H9 (cell line): ENCODE data around the gene PODXL2. TPM values are rescaled to one million over a fixed set of nuclear protein-coding genes. Genes with fewer than 3 reads are reported as not detected.

Source experiments
- DNase-seq: peaks from one replicate; pipeline ENCODE4 v3.0.0-alpha.2; 2017
- H2AFZ ChIP-seq: one replicate; pipeline ENCODE4 v1.6.1; 2013; ENCODE audit warnings: mild to moderate bottlenecking, low read length, control low read depth, moderate library complexity
- H2AK5ac ChIP-seq: 2 replicates; pipeline ENCODE4 v1.6.1; 2013; ENCODE audit warnings: low read length, control low read depth, mixed read lengths; ENCODE audit not compliant: insufficient read length
- H2BK120ac ChIP-seq: one replicate; pipeline ENCODE4 v1.6.1; 2013; ENCODE audit warnings: low read depth, mild to moderate bottlenecking, low read length, control low read depth, inconsistent platforms; ENCODE audit not compliant: poor library complexity, severe bottlenecking
- H2BK12ac ChIP-seq: 2 replicates; pipeline ENCODE4 v1.6.1; 2013; ENCODE audit warnings: low read length, control low read depth, mixed read lengths, low read depth; ENCODE audit not compliant: insufficient read length
- H2BK15ac ChIP-seq: 2 replicates; pipeline ENCODE4 v1.6.1; 2013; ENCODE audit warnings: low read depth, low read length, control low read depth
- H2BK20ac ChIP-seq: one replicate; pipeline ENCODE4 v1.6.1; 2013; ENCODE audit warnings: low read depth, mild to moderate bottlenecking, low read length, control low read depth, inconsistent platforms; ENCODE audit not compliant: poor library complexity, severe bottlenecking
- H2BK5ac ChIP-seq: 2 replicates; pipeline ENCODE4 v1.6.1; 2013; ENCODE audit warnings: low read length, control low read depth, mixed read lengths; ENCODE audit not compliant: insufficient read length
- H3K14ac ChIP-seq: 2 replicates; pipeline ENCODE4 v1.6.1; 2013; ENCODE audit warnings: low read length, control low read depth; ENCODE audit not compliant: insufficient read depth
- H3K18ac ChIP-seq: 2 replicates; pipeline ENCODE4 v1.6.1; 2013; ENCODE audit warnings: low read depth, mild to moderate bottlenecking, mixed read lengths, low read length, control low read depth; ENCODE audit not compliant: insufficient read length
- H3K23ac ChIP-seq: 2 replicates; pipeline ENCODE4 v1.6.1; 2013; ENCODE audit warnings: low read length, control low read depth, mixed read lengths, low read depth; ENCODE audit not compliant: insufficient read length
- H3K23me2 ChIP-seq: 2 replicates; pipeline ENCODE4 v1.6.1; 2013; ENCODE audit warnings: low read depth, mild to moderate bottlenecking, mixed read lengths, low read length, control low read depth; ENCODE audit not compliant: insufficient read length, poor library complexity, severe bottlenecking
- H3K27ac ChIP-seq: 2 replicates; pipeline ENCODE4 v1.5.1; 2013; ENCODE audit warnings: low read length, control low read depth, mixed read lengths, low read depth; ENCODE audit not compliant: insufficient read length
- H3K27me3 ChIP-seq: 2 replicates; pipeline ENCODE4 v1.6.1; 2013; ENCODE audit warnings: low read length, control low read depth, inconsistent platforms; ENCODE audit not compliant: insufficient read depth
- H3K4ac ChIP-seq: 2 replicates; pipeline ENCODE4 v1.6.1; 2013; ENCODE audit warnings: low read depth, mild to moderate bottlenecking, control low read depth, inconsistent platforms, low read length, moderate library complexity
- H3K4me1 ChIP-seq: 2 replicates; pipeline ENCODE4 v1.6.1; 2013; ENCODE audit warnings: low read length, control low read depth, inconsistent platforms; ENCODE audit not compliant: insufficient read depth
- H3K4me2 ChIP-seq: 2 replicates; pipeline ENCODE4 v1.6.1; 2013; ENCODE audit warnings: low read length, control low read depth, mixed read lengths; ENCODE audit not compliant: insufficient read length, insufficient read depth
- H3K56ac ChIP-seq: 2 replicates; pipeline ENCODE4 v1.6.1; 2013; ENCODE audit warnings: low read depth, mild to moderate bottlenecking, mixed read lengths, low read length, control low read depth; ENCODE audit not compliant: insufficient read length
- H3K79me1 ChIP-seq: 2 replicates; pipeline ENCODE4 v1.6.1; 2013; ENCODE audit warnings: low read depth, mild to moderate bottlenecking, moderate library complexity, low read length, control low read depth, inconsistent platforms; ENCODE audit not compliant: insufficient read depth, poor library complexity, severe bottlenecking
- H3K79me2 ChIP-seq: 2 replicates; pipeline ENCODE4 v1.6.1; 2013; ENCODE audit warnings: low read length, control low read depth, inconsistent platforms; ENCODE audit not compliant: insufficient read depth
- H3K9ac ChIP-seq: 2 replicates; pipeline ENCODE4 v1.6.1; 2013; ENCODE audit warnings: low read length, control low read depth, mixed read lengths; ENCODE audit not compliant: insufficient read length; ENCODE audit errors: extremely low read depth
- H3K9me3 ChIP-seq: one replicate; pipeline ENCODE4 v1.6.1; 2013; ENCODE audit warnings: low read depth, low read length, inconsistent platforms; ENCODE audit not compliant: control insufficient read depth
- H3T11ph ChIP-seq: one replicate; pipeline ENCODE4 v1.6.1; 2013; ENCODE audit warnings: mild to moderate bottlenecking, low read length, control low read depth, inconsistent platforms
- H4K20me1 ChIP-seq: one replicate; pipeline ENCODE4 v1.6.1; 2013; ENCODE audit not compliant: control insufficient read depth, insufficient read length, insufficient read depth
- H4K5ac ChIP-seq: 2 replicates; pipeline ENCODE4 v1.6.1; 2013; ENCODE audit warnings: low read depth, mild to moderate bottlenecking, mixed read lengths, low read length, control low read depth; ENCODE audit not compliant: insufficient read length
- H4K8ac ChIP-seq: replicated peaks from 2 replicates; pipeline ENCODE4 v1.6.1; 2013; ENCODE audit warnings: low read length, control low read depth, mixed read lengths, low read depth; ENCODE audit not compliant: insufficient read length
- H4K91ac ChIP-seq: 2 replicates; pipeline ENCODE4 v1.6.1; 2013; ENCODE audit warnings: low read depth, mild to moderate bottlenecking, moderate library complexity, mixed read lengths, low read length, control low read depth; ENCODE audit not compliant: insufficient read length
- H3K27ac Mint-ChIP-seq, 3 experiments: 2 replicates in 2 of 3; 3 replicates in 1 of 3; pipeline ENCODE4 v1.8.0; 2020 to 2021; ENCODE audit warnings: mixed read lengths in 3 of 3, mild to moderate bottlenecking in 1 of 3, moderate library complexity in 1 of 3
- H3K27me3 Mint-ChIP-seq: 2 replicates; pipeline ENCODE4 v1.8.0; 2021; ENCODE audit warnings: low read depth, mild to moderate bottlenecking, moderate library complexity, mixed read lengths
- H3K36me3 Mint-ChIP-seq, 3 experiments: 2 replicates in 2 of 3; 3 replicates in 1 of 3; pipeline ENCODE4 v1.8.0; 2020 to 2021; ENCODE audit warnings: low read depth in 3 of 3, mixed read lengths in 3 of 3; ENCODE audit not compliant: insufficient read depth in 1 of 3
- H3K4me1 Mint-ChIP-seq, 2 experiments: 2 replicates each; pipeline ENCODE4 v1.8.0; 2020; ENCODE audit warnings: mixed read lengths in 2 of 2
- H3K4me3 Mint-ChIP-seq, 2 experiments: 2 replicates in 1 of 2; 3 replicates in 1 of 2; pipeline ENCODE4 v1.8.0; 2020 to 2021; ENCODE audit warnings: mild to moderate bottlenecking in 2 of 2, mixed read lengths in 2 of 2, moderate library complexity in 1 of 2
- H3K9me3 Mint-ChIP-seq, 2 experiments: 2 replicates in 1 of 2; 3 replicates in 1 of 2; pipeline ENCODE4 v1.8.0; 2020; ENCODE audit warnings: mild to moderate bottlenecking in 2 of 2, mixed read lengths in 2 of 2, moderate library complexity in 1 of 2
- WGBS: extraction: QIAGEN DNeasy Blood & Tissue Kit; methylation state at CpG from one replicate; pipeline ENCODE4 v1.1.7; 2013; ENCODE audit warnings: missing lambda C conversion rate, low lambda C conversion rate, mixed read lengths; ENCODE audit not compliant: insufficient read length; ENCODE audit errors: extremely low coverage; 5-methylcytosine and 5-hydroxymethylcytosine counted together
- total RNA-seq: library from RNA; stranded (reverse); gene quantifications from 2 replicates; pipeline ENCODE4 v1.2.1, GENCODE V29; 2021
- TF ChIP-seq, protein P1 (sequence below): fragments of 200-600 bp; sonication (generic); conservative IDR thresholded peaks from 3 replicates; pipeline ENCODE4 v1.8.0; 2021; ENCODE audit warnings: antibody characterized with exemption, mild to moderate bottlenecking

Gene PODXL2
- total RNA-seq, 1 experiment from 2014 or later = 24.6 TPM

- Mint-ChIP-seq H3K36me3 (peaks cover 6 to 11% (median 6%) of the 10 kb centered on the region in 3 experiments; a peak in 4 of 7 replicates), H3K27ac (no peak overlapping the region), H3K4me1 (peaks cover 11 to 13% of the 10 kb centered on the region in 2 experiments), H3K27me3 (no peaks in the 10 kb centered on the region), H3K9me3 (no peaks in the 10 kb centered on the region), H3K4me3 (no peak overlapping the region)
- H4K5ac ChIP-seq = no peak overlapping the region
- H3K9ac ChIP-seq = peak overlapping the region; percentile 14
- no peak overlapping the region for H3K56ac ChIP-seq
- H3K23me2 ChIP-seq = no peaks in the 10 kb centered on the region
- H2BK5ac ChIP-seq = no peak overlapping the region
- no peak overlapping the region for H2AFZ ChIP-seq
- H3K79me1 ChIP-seq = no peaks in the 10 kb centered on the region
- no peaks in the 10 kb centered on the region for H3K79me2 ChIP-seq
- TF ChIP-seq, protein P1, sequence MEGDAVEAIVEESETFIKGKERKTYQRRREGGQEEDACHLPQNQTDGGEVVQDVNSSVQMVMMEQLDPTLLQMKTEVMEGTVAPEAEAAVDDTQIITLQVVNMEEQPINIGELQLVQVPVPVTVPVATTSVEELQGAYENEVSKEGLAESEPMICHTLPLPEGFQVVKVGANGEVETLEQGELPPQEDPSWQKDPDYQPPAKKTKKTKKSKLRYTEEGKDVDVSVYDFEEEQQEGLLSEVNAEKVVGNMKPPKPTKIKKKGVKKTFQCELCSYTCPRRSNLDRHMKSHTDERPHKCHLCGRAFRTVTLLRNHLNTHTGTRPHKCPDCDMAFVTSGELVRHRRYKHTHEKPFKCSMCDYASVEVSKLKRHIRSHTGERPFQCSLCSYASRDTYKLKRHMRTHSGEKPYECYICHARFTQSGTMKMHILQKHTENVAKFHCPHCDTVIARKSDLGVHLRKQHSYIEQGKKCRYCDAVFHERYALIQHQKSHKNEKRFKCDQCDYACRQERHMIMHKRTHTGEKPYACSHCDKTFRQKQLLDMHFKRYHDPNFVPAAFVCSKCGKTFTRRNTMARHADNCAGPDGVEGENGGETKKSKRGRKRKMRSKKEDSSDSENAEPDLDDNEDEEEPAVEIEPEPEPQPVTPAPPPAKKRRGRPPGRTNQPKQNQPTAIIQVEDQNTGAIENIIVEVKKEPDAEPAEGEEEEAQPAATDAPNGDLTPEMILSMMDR = no peak
- H4K91ac ChIP-seq = no peak overlapping the region
- no peak overlapping the region for H3K4me2 ChIP-seq
- no peaks in the 10 kb centered on the region for H3K9me3 ChIP-seq
- H2AK5ac ChIP-seq = no peak overlapping the region
- DNase-seq = no peak
- no peak overlapping the region for H2BK12ac ChIP-seq
- peaks cover 2% of the 10 kb centered on the region; the same call in 1 of the 2 replicates for H3K4me1 ChIP-seq
- H3K14ac ChIP-seq = no peak overlapping the region
- no peak overlapping the region for H3K27ac ChIP-seq
- no peak overlapping the region for H3K4ac ChIP-seq
- no peaks in the 10 kb centered on the region for H3K27me3 ChIP-seq
- no peak overlapping the region for H3T11ph ChIP-seq
- H3K23ac ChIP-seq = no peak overlapping the region
- H2BK120ac ChIP-seq = no peak overlapping the region
- no peak overlapping the region for H4K8ac ChIP-seq
- no peak overlapping the region for H2BK20ac ChIP-seq
- no peak overlapping the region for H3K18ac ChIP-seq
- H4K20me1 ChIP-seq = no peaks in the 10 kb centered on the region
- WGBS = no CpG with 5 or more reads among the region's 10 CpGs
- no peak overlapping the region for H2BK15ac ChIP-seq
Measured at GRCh38 chr3:127646501-127647046, 17.6 kb downstream of the PODXL2 start.
